ENCODE data around the gene ZBTB1. TPM values are rescaled to one million over a fixed set of nuclear protein-coding genes. Genes with fewer than 3 reads are reported as not detected.

ZBTB1 gene
- total RNA-seq, 1 experiment from 2014 or later, result 37.8 TPM

- H3K14ac ChIP-seq (ENCODE audit: insufficient read depth, low read length), result no peak overlapping the region
- no peaks in the 10 kb centered on the region for H3K27me3 ChIP-seq (ENCODE audit: insufficient read depth, low read length)
- no peak overlapping the region for H2AK5ac ChIP-seq (ENCODE audit: insufficient read length, low read length)
- H3K27ac ChIP-seq (ENCODE audit: insufficient read length, low read depth, low read length), result no peak overlapping the region
- H2BK5ac ChIP-seq (ENCODE audit: insufficient read length, low read length), result no peak overlapping the region
- WGBS (ENCODE audit: extremely low coverage, insufficient read length, low lambda C conversion rate), result no CpG with 5 or more reads among the region's 1 CpG
- H3K4me1 ChIP-seq (ENCODE audit: insufficient read depth, low read length), result no peaks in the 10 kb centered on the region; the same call in 1 of the 2 replicates
- H3K9me3 Mint-ChIP-seq, result no peaks in the 10 kb centered on the region
- H2BK120ac ChIP-seq (ENCODE audit: low read depth, low read length, poor library complexity, severe bottlenecking), result no peak overlapping the region
- H3K27ac Mint-ChIP-seq, result no peak overlapping the region
- no peak overlapping the region for H2AFZ ChIP-seq (ENCODE audit: low read length)
- no peak overlapping the region for H3K18ac ChIP-seq (ENCODE audit: insufficient read length, low read depth, low read length)
- no peak overlapping the region for H3K56ac ChIP-seq (ENCODE audit: insufficient read length, low read depth, low read length)
- no peaks in the 10 kb centered on the region for H3K9me3 ChIP-seq (ENCODE audit: control insufficient read depth, low read depth, low read length)
- no peak overlapping the region for H2BK20ac ChIP-seq (ENCODE audit: low read depth, low read length, poor library complexity, severe bottlenecking)
- TF ChIP-seq, protein P1, sequence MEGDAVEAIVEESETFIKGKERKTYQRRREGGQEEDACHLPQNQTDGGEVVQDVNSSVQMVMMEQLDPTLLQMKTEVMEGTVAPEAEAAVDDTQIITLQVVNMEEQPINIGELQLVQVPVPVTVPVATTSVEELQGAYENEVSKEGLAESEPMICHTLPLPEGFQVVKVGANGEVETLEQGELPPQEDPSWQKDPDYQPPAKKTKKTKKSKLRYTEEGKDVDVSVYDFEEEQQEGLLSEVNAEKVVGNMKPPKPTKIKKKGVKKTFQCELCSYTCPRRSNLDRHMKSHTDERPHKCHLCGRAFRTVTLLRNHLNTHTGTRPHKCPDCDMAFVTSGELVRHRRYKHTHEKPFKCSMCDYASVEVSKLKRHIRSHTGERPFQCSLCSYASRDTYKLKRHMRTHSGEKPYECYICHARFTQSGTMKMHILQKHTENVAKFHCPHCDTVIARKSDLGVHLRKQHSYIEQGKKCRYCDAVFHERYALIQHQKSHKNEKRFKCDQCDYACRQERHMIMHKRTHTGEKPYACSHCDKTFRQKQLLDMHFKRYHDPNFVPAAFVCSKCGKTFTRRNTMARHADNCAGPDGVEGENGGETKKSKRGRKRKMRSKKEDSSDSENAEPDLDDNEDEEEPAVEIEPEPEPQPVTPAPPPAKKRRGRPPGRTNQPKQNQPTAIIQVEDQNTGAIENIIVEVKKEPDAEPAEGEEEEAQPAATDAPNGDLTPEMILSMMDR (conservative IDR thresholded peaks at IDR 0.05), result no peak
- H4K8ac ChIP-seq (replicated peaks; ENCODE audit: insufficient read length, low read depth, low read length), result no peak overlapping the region
- H3K79me1 ChIP-seq (ENCODE audit: insufficient read depth, low read depth, low read length, poor library complexity, severe bottlenecking), result no peaks in the 10 kb centered on the region
- no peak overlapping the region for H4K91ac ChIP-seq (ENCODE audit: insufficient read length, low read depth, low read length)
- no peak overlapping the region for H2BK15ac ChIP-seq (ENCODE audit: low read depth, low read length)
- peaks cover 8% of the 10 kb centered on the region for H3K23me2 ChIP-seq (ENCODE audit: insufficient read length, low read depth, low read length, poor library complexity, severe bottlenecking)
- DNase-seq, result no peak
- no peak overlapping the region for H4K5ac ChIP-seq (ENCODE audit: insufficient read length, low read depth, low read length)
- no peak overlapping the region for H3K4ac ChIP-seq (ENCODE audit: low read depth, low read length)
- no peak overlapping the region for H3K9ac ChIP-seq (ENCODE audit: extremely low read depth, insufficient read length, low read length)
- no peaks in the 10 kb centered on the region for H4K20me1 ChIP-seq (ENCODE audit: control insufficient read depth, insufficient read depth, insufficient read length)
- no peaks in the 10 kb centered on the region for H3K27me3 Mint-ChIP-seq (ENCODE audit: low read depth)
- no peak overlapping the region for H2BK12ac ChIP-seq (ENCODE audit: insufficient read length, low read depth, low read length)
- H3K36me3 Mint-ChIP-seq (ENCODE audit: insufficient read depth in 1 of 3, low read depth in 3 of 3), result peaks cover 0 to 7% (median 0%) of the 10 kb centered on the region in 3 experiments; a peak in 1 of 7 replicates
- H3T11ph ChIP-seq (ENCODE audit: low read length), result no peak overlapping the region
- no peak overlapping the region for H3K4me2 ChIP-seq (ENCODE audit: insufficient read depth, insufficient read length, low read length)
- peaks cover 35% of the 10 kb centered on the region; the same call in 1 of the 2 replicates for H3K79me2 ChIP-seq (ENCODE audit: insufficient read depth, low read length)
- no peak overlapping the region; a peak in 1 of 5 replicates for H3K4me3 Mint-ChIP-seq
- H3K23ac ChIP-seq (ENCODE audit: insufficient read length, low read depth, low read length), result no peak overlapping the region
- H3K4me1 Mint-ChIP-seq, result peaks cover 49 to 51% of the 10 kb centered on the region in 2 experiments
These were observed 3.7 kb downstream of the ZBTB1 start for GRCh38 chr14:64508215-64508776.
